ENCODE results near the gene SLC25A21.
"Not testable (repeated sequence)": the region's sequence is repeated elsewhere in the genome, so short reads cannot be mapped to it uniquely, and the experiment has no call there.

The SLC25A21 gene

GRCh38 chr14:37083599-37083998, 88.8 kb downstream of the SLC25A21 start:
- DNase-seq: no peak

GRCh38 chr14:37082449-37082848, 90.0 kb downstream of the SLC25A21 start:
- DNase-seq: no peak

- DNase-seq: no peak
Observed at GRCh38 chr14:37081856-37082255, 90.5 kb downstream of the SLC25A21 start.

DNA sequence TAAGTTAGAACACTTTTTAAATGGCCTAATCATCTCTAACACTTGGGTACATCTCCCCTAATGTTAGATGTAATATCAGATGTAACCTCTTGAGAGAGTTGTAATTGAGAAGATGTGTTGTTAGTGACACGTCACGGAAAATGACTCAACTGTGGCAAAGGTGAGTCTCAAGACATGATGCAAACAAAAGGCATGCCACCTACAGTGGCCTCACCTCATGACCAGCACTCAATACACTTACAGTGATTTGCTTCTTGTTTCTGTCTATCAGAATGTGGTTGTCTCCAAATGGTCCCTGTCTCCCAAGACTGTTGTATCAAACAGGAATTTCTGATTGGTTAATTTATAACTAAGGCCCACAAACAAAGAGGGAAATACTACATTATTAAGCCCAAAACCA, 91.2 kb downstream of the SLC25A21 start:
- no peak for DNase-seq

- no peak for DNase-seq
Observed at GRCh38 chr14:37078131-37078530, 94.3 kb downstream of the SLC25A21 start.

GRCh38 chr14:37074320-37074719, 98.1 kb downstream of the SLC25A21 start:
- DNase-seq: not testable (repeated sequence)

GRCh38 chr14:37063467-37064240, 108.8 kb downstream of the SLC25A21 start:
- DNase-seq: no peak

DNA sequence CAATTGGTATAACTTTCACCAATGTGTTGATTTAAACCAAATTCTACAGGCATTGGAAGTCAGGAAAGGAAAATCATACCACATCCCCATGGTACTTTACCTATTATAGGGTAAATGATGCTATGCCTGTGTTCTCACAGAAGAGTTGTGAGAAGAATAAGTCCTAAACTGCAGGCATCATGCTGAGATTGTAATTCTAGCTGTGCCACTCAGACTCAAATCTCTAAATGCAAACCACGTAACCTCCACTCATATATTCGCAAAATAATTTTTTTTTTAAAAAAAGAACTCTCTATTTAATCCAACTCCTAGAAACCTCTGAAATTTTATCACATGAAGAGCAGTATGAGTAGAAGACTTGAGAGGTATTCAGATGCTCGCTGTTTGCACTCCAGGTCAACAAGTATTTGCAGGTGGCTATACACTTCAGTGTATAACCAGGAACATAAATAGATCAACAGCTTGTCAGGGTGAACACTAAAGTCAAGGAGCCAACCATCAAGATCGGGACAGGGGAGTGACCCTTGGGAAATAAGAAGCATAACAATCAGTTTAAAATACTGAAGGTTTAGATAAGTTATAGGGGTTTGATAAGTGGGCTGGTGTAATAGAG, 110.1 kb downstream of the SLC25A21 start:
- DNase-seq: no peak

DNA sequence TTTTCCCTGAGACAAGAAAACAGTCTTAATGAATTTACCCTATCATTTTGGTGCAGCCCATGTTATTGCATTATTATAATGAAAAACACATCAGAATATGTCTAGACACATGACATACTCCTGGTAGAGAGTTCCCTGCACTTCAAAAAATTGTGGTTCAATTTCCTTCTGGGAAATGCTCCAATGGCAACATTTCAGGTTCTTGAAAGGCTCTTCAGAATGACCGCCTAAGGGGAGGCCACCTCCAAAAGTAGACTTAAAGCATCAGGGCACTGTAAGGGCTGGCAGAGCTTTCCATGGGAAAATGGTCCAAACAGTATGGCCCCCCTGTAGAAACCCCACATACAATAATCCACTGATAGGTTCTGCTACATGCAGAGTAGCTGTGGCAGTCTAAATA, 110.7 kb downstream of the SLC25A21 start:
- DNase-seq: no peak

GRCh38 chr14:37060496-37061260, 111.7 kb downstream of the SLC25A21 start:
- DNase-seq: no peak

GRCh38 chr14:37057776-37058175, 114.6 kb downstream of the SLC25A21 start:
- DNase-seq: no peak

DNA sequence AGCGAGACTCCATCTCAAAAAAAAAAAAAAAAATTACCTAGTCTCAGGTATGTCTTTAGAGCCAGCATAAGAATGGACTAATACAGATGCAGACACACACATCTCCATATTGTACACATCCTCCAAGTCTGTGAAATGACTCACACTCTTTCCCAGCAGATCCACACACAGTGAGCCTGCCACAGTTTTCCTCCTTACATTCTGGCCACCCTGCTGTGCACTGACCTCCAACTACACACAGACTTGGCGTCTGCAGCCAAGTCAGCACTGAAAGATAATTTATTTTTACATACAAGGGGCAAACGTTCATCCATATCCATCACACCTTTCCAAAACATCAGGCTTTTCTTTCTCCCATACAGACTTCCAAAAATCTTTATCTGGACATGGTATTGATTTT, 115.9 kb downstream of the SLC25A21 start:
- DNase-seq: no peak

DNA sequence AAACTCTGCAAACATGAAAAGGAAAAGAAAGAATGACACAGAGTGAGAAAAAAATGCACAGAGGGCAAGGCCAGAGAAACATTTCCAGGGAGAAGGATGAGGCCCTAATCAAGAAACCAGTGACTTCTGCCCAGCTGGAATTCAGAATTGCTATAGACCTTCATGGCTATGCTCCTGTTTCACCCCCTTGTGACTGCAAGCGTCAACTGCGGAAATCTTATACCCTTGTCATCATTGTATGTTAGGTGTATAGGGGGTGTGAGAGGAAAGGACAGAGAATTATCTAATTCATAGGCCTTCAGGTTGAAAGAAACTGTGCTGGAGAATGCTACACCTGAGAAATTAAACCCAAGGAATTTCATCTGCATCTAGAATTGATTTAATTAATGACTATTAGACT, 117.5 kb downstream of the SLC25A21 start:
- DNase-seq: no peak

DNA sequence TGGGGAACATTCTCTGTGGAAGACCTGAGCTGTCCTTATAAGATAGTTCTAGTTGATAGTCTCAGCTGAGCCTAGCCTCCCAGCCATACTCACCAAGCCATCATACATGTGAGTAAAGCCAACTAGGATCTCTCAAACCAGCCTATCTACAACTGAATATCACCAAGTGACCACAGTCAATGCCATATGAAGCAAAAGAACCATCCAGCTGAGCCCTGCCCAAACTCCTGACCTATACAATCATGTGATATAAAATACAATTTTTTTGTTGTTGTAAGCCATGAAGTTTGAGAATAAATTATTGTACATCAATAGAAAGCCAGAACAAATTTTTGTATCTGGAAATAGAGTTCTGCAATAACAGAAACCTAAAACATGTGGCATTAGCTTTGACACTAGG, 118.3 kb downstream of the SLC25A21 start:
- DNase-seq: no peak

DNA sequence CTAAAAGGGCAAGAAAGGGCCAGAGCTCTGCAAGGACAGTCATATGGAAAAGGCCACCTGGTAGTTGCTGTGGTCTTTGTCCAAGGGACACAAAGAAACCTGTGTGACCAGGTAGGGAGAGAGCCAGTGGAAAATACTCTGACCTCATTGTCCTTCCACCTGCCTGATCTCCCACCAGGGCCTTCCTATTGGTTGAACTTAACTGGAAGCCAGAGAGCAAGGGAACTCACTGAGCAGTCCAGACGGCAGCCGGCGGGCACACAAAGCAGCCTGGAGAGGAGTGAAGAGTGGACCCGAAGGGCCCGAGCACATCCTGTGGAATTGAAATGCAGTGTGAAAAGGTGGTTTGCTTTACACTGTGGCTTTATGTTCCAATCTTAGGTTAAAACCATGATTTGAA, 120.7 kb downstream of the SLC25A21 start:
- DNase-seq: no peak

- DNase-seq: no peak
Observed at GRCh38 chr14:37051153-37051552, 121.3 kb downstream of the SLC25A21 start.

- DNase-seq: no peak
Observed at GRCh38 chr14:37048666-37049071, 123.7 kb downstream of the SLC25A21 start.

GRCh38 chr14:37047996-37048395, 124.4 kb downstream of the SLC25A21 start:
- no peak for DNase-seq

GRCh38 chr14:37047226-37047625, 125.2 kb downstream of the SLC25A21 start:
- no peak for DNase-seq

DNA sequence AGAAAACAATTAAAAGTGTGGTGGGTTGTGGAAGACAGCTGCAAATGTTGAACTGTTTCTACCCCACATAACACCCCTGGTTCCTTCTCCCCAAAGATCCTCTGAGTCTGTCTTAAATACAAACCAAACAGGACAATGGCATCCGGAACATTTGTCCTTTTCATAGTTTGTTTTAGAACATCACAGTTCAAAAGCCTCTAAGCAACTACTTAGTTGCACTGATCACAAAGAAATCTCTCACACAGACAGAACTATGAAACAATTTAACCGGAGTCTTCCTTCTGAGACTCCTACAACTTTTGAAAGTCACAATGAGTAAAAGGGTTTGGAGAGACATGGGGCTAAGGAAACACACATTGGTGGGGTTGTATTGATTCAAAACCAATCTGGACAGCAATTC, 125.6 kb downstream of the SLC25A21 start:
- DNase-seq: no peak

DNA sequence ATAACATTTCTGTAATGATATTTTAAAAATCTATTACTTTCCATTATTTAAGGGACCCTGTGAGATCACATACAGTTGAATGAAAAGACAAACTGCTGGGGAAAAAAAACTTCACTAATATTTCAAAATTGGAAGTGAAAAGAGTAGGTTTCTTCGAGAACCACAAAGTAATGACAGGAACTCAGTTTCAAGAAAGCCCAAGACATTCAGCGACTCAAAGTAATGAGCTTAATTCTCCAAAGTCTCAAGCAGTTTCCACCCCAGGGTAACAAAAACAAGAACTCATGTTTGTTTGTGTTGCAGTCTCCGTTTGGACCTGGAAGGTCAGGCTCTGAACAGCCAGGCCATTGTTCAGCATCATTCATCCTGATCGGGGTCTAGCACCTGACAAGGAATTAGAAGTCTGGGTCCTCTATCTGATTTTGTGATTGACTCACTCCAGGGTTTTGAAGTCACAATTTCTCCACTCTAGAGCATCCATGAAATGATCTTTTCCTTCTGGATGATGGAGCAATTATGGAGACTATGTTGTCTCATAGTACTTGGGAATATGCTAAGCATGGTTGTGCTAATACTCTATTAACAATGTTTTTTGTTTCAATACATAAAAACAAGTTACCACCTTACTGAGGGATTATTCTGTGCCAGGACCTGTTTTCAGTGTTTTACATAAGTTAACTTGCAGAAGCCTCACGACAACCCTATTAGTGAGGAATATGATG, 126.9 kb downstream of the SLC25A21 start:
- DNase-seq: no peak

- no peak for DNase-seq
Observed at GRCh38 chr14:37037636-37038387, 134.6 kb downstream of the SLC25A21 start.
